ENCODE data around the gene SOX3.

SOX3 gene

DNA sequence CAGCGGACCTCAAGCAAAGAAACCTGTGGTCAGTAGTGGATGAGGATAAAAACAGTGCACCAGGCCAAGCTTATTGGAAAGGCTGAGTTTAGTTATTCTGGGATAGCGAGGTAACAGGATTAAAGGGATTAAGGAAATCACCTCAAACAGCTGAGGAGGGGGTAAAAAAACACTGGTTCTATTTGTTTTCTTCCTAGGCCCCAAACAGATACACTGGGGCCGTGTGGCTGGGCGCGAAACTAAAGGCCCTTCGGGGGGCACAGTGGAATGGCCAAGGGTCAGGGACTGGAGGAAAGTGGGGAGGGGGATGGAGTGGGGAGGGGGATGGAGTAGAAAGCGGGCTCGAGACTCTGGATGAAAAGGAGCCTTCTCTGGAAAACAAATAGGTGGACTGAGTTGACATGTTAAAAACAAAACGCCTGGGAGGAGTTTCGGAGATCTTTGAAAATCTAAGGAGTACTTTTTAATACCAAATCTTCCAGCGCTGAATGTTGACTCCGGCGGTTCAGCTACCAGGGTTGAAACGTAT is 2.9 kb downstream of the SOX3 start:
- Histone ChIP-seq H3K4me3 (IDR thresholded peaks at IDR 0.05; ENCODE audit: insufficient read depth, low read depth, low read length) (no peak overlapping the region), H3K4me2 (no peak overlapping the region)

DNA sequence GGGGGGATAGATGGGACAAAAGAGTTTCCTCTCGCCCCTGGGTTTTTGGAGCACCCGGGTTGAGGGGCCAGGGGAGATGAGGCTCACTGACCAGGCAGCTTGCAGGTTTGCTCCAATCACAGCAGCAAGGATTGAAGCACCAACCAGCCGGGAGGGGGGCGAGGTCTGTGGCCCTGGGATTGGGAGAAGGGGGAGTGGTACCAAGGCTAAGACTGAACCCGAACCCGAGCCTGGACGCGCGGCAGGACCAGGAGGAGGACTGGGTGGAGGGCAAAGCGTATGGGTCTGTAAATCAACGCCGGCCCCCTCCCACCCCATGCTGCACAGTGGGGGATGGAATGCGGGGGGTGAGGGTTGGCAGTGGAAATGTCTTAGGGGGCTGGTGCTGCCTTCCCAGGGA is 3.5 kb downstream of the SOX3 start:
- H2AFZ ChIP-seq (ENCODE audit: low read depth) = no peak overlapping the region
- H3K27ac ChIP-seq = no peak overlapping the region
- H3K9ac ChIP-seq = no peak overlapping the region
- H3K27me3 ChIP-seq (ENCODE audit: insufficient read depth, low read depth) = no peaks in the 10 kb centered on the region
- no peaks in the 10 kb centered on the region for H3K36me3 ChIP-seq (ENCODE audit: insufficient read depth)
- no peaks in the 10 kb centered on the region for H4K20me1 ChIP-seq (ENCODE audit: insufficient read depth)
- H3K4me2 ChIP-seq = no peak overlapping the region
- H3K4me3 ChIP-seq (IDR thresholded peaks at IDR 0.05; ENCODE audit: insufficient read depth, low read depth, low read length) = no peak overlapping the region
- H3K79me2 ChIP-seq (ENCODE audit: insufficient read depth, low read depth) = no peaks in the 10 kb centered on the region
- TF ChIP-seq, protein P1, sequence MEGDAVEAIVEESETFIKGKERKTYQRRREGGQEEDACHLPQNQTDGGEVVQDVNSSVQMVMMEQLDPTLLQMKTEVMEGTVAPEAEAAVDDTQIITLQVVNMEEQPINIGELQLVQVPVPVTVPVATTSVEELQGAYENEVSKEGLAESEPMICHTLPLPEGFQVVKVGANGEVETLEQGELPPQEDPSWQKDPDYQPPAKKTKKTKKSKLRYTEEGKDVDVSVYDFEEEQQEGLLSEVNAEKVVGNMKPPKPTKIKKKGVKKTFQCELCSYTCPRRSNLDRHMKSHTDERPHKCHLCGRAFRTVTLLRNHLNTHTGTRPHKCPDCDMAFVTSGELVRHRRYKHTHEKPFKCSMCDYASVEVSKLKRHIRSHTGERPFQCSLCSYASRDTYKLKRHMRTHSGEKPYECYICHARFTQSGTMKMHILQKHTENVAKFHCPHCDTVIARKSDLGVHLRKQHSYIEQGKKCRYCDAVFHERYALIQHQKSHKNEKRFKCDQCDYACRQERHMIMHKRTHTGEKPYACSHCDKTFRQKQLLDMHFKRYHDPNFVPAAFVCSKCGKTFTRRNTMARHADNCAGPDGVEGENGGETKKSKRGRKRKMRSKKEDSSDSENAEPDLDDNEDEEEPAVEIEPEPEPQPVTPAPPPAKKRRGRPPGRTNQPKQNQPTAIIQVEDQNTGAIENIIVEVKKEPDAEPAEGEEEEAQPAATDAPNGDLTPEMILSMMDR (conservative IDR thresholded peaks at IDR 0.05; ENCODE audit: low read depth, low read length) = no peak
- no peaks in the 10 kb centered on the region for H3K4me1 ChIP-seq (ENCODE audit: low read depth, poor library complexity, severe bottlenecking)

More for the DNA sequence above, 2.9 kb downstream of the SOX3 start:
- TF ChIP-seq, protein P1 (conservative IDR thresholded peaks at IDR 0.05; ENCODE audit: low read depth, low read length) = no peak
- H4K20me1 ChIP-seq (ENCODE audit: insufficient read depth) = no peaks in the 10 kb centered on the region
- H3K36me3 ChIP-seq (ENCODE audit: insufficient read depth) = no peaks in the 10 kb centered on the region
- H3K27me3 ChIP-seq (ENCODE audit: insufficient read depth, low read depth) = no peaks in the 10 kb centered on the region
- no peak overlapping the region for H3K27ac ChIP-seq
- no peaks in the 10 kb centered on the region for H3K79me2 ChIP-seq (ENCODE audit: insufficient read depth, low read depth)
- H3K9ac ChIP-seq = no peak overlapping the region
- no peak overlapping the region for H2AFZ ChIP-seq (ENCODE audit: low read depth)
- H3K4me1 ChIP-seq (ENCODE audit: low read depth, poor library complexity, severe bottlenecking) = no peaks in the 10 kb centered on the region

DNA sequence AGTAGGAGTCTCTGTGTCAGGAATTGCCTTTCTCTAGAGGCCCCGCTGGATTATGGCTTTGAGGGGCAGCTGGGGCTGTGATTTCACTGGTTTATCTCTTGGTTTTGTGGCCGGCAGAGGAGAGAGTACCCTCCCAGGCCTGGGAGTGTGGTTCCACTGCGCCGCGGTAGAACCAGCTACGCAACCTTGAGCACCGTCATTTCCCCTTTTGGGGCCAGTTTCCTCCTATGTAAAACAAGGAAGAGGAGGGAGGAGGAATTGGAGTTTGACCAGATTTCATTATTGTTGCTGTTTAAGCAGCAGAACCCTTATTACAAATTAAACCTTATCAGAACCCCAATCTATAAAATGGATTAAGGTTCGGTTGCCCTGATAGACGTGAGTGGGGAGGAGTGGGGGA is 4.4 kb downstream of the SOX3 start:
- H4K20me1 ChIP-seq (ENCODE audit: insufficient read depth) = no peaks in the 10 kb centered on the region
- no peaks in the 10 kb centered on the region for H3K4me1 ChIP-seq (ENCODE audit: low read depth, poor library complexity, severe bottlenecking)
- no peak overlapping the region for H3K27ac ChIP-seq
- H3K36me3 ChIP-seq (ENCODE audit: insufficient read depth) = no peaks in the 10 kb centered on the region
- H3K4me3 ChIP-seq (IDR thresholded peaks at IDR 0.05; ENCODE audit: insufficient read depth, low read depth, low read length) = no peak overlapping the region
- no peak overlapping the region for H2AFZ ChIP-seq (ENCODE audit: low read depth)
- no peaks in the 10 kb centered on the region for H3K27me3 ChIP-seq (ENCODE audit: insufficient read depth, low read depth)
- no peaks in the 10 kb centered on the region for H3K79me2 ChIP-seq (ENCODE audit: insufficient read depth, low read depth)
- H3K9ac ChIP-seq = no peak overlapping the region
- H3K4me2 ChIP-seq = no peak overlapping the region
- TF ChIP-seq, protein P1 (conservative IDR thresholded peaks at IDR 0.05; ENCODE audit: low read depth, low read length) = no peak

DNA sequence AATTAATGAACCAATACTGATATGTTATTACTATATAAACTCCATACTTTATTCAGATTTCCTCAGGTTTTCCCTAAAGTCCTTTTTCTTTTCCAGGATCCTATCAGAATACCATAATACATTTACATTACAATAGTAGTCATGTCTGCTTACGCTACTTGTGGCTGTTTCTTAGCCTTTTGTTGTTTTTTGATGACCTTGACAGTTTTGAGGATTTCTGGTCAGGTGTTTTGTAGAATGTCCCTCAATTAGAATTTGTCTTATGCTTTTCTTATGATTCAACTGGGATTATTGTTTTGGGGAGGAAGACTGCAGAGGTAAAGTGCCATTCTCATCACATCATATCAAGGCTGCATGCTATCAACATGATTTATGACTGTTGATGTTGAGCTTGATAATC is 9.1 kb downstream of the SOX3 start:
- Histone ChIP-seq H3K9ac (no peak overlapping the region), H3K27me3 (ENCODE audit: insufficient read depth, low read depth) (no peaks in the 10 kb centered on the region), H3K4me1 (ENCODE audit: low read depth, poor library complexity, severe bottlenecking) (no peaks in the 10 kb centered on the region), H3K36me3 (ENCODE audit: insufficient read depth) (no peaks in the 10 kb centered on the region), H3K27ac (no peak overlapping the region), H3K79me2 (ENCODE audit: insufficient read depth, low read depth) (no peaks in the 10 kb centered on the region), H3K4me2 (no peak overlapping the region), H3K4me3 (IDR thresholded peaks at IDR 0.05; ENCODE audit: insufficient read depth, low read depth, low read length) (no peak overlapping the region), H4K20me1 (ENCODE audit: insufficient read depth) (no peaks in the 10 kb centered on the region), H2AFZ (ENCODE audit: low read depth) (no peak overlapping the region)
- TF ChIP-seq, protein P1 (conservative IDR thresholded peaks at IDR 0.05; ENCODE audit: low read depth, low read length) = no peak

Measured in KMS-11 (cell line).